K562 (cell line): Measurements from ENCODE around the gene NSG2. TPM values are rescaled to one million over a fixed set of nuclear protein-coding genes. Genes with fewer than 3 reads are reported as not detected.

Experiments
- ATAC-seq: fragments of 200-7000 bp; cut with Tn5 transposase; 3 replicates; pipeline ENCODE4 v1.9.1; 2020; ENCODE audit warnings: moderate library complexity
- BruUV-seq: library from RNA; stranded (reverse); fragments of 400-500 nt; replicated peaks from 2 replicates; lab custom pipeline; 2021; lab: Mats Ljungman, UMichigan
- CTCF ChIA-PET: fragments of 300-600 bp; formaldehyde crosslinking; extraction: SDS; loops from one replicate; lab custom pipeline; 2021; ENCODE audit warnings: low intra/inter-chr PET ratio; lab: Yijun Ruan, JAX
- POLR2A ChIA-PET: fragments of 300-600, 350-650 bp; sonication (Branson Sonifier 250); formaldehyde crosslinking; extraction: SDS; loops from one replicate; lab custom pipeline; 2021; ENCODE audit warnings: antibody characterized with exemption, inconsistent platforms; lab: Yijun Ruan, JAX
- DNase-seq, 4 experiments: peaks; one replicate each; pipeline versions ENCODE4 v3.0.0 to v3.0.0-alpha.2; 2011 to 2018; ENCODE audit warnings: low spot score in 3 of 4, mixed read lengths in 3 of 4; ENCODE audit errors: extremely low read depth in 1 of 4
- FAIRE-seq: peaks from 2 replicates; lab custom pipeline; 2011; peaks lifted over from hg19 to GRCh38; lab: Jason Lieb, UNC
- H2AFZ ChIP-seq: 2 replicates; pipeline ENCODE4 v1.6.0; 2011; ENCODE audit warnings: low read depth, low read length, control low read depth, inconsistent platforms
- H3K27ac ChIP-seq: fragments of 200-600 bp; 3 replicates; pipeline ENCODE4 v1.8.0; 2011; ENCODE audit warnings: low read depth, mild to moderate bottlenecking, control low read depth, inconsistent platforms, low read length, moderate library complexity, mixed read lengths; ENCODE audit errors: extremely low read depth
- H3K27me3 ChIP-seq, 2 experiments: fragments of 300-600 bp in 1 of 2; 2 replicates in 1 of 2; 3 replicates in 1 of 2; pipeline versions ENCODE4 v1.6.0 to v1.8.0; 2011; ENCODE audit warnings: inconsistent platforms in 2 of 2, low read length in 2 of 2, mild to moderate bottlenecking in 1 of 2, mixed read lengths in 1 of 2, moderate library complexity in 1 of 2; ENCODE audit not compliant: control insufficient read depth in 2 of 2, insufficient read depth in 2 of 2
- H3K36me3 ChIP-seq: fragments of 300-600 bp; 3 replicates; pipeline ENCODE4 v1.8.0; 2011; ENCODE audit warnings: mild to moderate bottlenecking, low read length, inconsistent platforms; ENCODE audit not compliant: control insufficient read depth, insufficient read depth
- H3K4me1 ChIP-seq, 2 experiments: fragments of 200-600 bp in 1 of 2; replicated peaks in 1 of 2; 2 replicates in 1 of 2; 3 replicates in 1 of 2; pipeline versions ENCODE4 v1.5.1 to v1.8.0; 2011; ENCODE audit warnings: inconsistent platforms in 2 of 2, low read length in 2 of 2, mild to moderate bottlenecking in 1 of 2, mixed read lengths in 1 of 2, moderate library complexity in 1 of 2; ENCODE audit not compliant: control insufficient read depth in 2 of 2, insufficient read depth in 2 of 2
- H3K4me2 ChIP-seq: 2 replicates; pipeline ENCODE4 v1.6.1; 2011; ENCODE audit warnings: low read length, control low read depth, inconsistent platforms, mixed read lengths; ENCODE audit not compliant: insufficient read depth
- H3K4me3 ChIP-seq: fragments of 200-600 bp; sonication (generic), shearing (Covaris generic); 2 replicates; pipeline ENCODE4 v1.5.1; 2016; ENCODE audit warnings: control low read depth, inconsistent platforms
- H3K79me2 ChIP-seq: fragments of 200-600 bp; 3 replicates; pipeline ENCODE4 v1.8.0; 2011; ENCODE audit warnings: low read length, inconsistent platforms; ENCODE audit not compliant: control insufficient read depth, insufficient read depth
- H3K9ac ChIP-seq, 2 experiments: 2 replicates each; pipeline versions ENCODE4 v1.6.0 to v1.6.1; 2011; ENCODE audit warnings: low read depth in 2 of 2, low read length in 2 of 2, control low read depth in 1 of 2, inconsistent platforms in 1 of 2, mild to moderate bottlenecking in 1 of 2, mixed read lengths in 1 of 2; ENCODE audit not compliant: insufficient read depth in 1 of 2
- H3K9me1 ChIP-seq: one replicate; pipeline ENCODE4 v1.6.0; 2011; ENCODE audit warnings: inconsistent platforms, mild to moderate bottlenecking, low read length, moderate library complexity; ENCODE audit not compliant: control insufficient read depth, insufficient read depth
- H3K9me3 ChIP-seq: replicated peaks from 2 replicates; pipeline ENCODE4 v1.5.1; 2011; ENCODE audit warnings: low read depth, low read length, inconsistent platforms; ENCODE audit not compliant: control insufficient read depth, insufficient read depth
- H4K20me1 ChIP-seq: replicated peaks from 2 replicates; pipeline ENCODE4 v1.6.1; 2011; ENCODE audit warnings: low read length, inconsistent platforms, mixed read lengths; ENCODE audit not compliant: control insufficient read depth, insufficient read depth
- CAMTA2 ChIP-seq: fragments of 250-450 bp; sonication (Bioruptor Pico); conservative IDR thresholded peaks from 2 replicates; pipeline ENCODE4 v1.5.1; 2022
- CHD4 ChIP-seq: fragments of 200-600 bp; sonication (generic); IDR thresholded peaks from 3 replicates; pipeline ENCODE4 v1.6.1; 2012; ENCODE audit warnings: low read depth, mild to moderate bottlenecking, mixed read lengths, low read length, inconsistent platforms; ENCODE audit not compliant: insufficient read depth, insufficient replicate concordance, poor library complexity, severe bottlenecking
- DDX20 ChIP-seq: fragments of 450-650 bp; IDR thresholded peaks from 2 replicates; pipeline ENCODE4 v1.6.1; 2016; ENCODE audit warnings: missing genetic modification characterization, low read depth, mild to moderate bottlenecking, missing compliant biosample characterization, moderate library complexity
- FIP1L1 ChIP-seq: fragments of 200-400 bp; formaldehyde crosslinking; IDR thresholded peaks from 2 replicates; pipeline ENCODE4 v1.6.1; 2018; ENCODE audit warnings: mild to moderate bottlenecking, low read depth, low read length; ENCODE audit not compliant: poor library complexity, severe bottlenecking
- KDM2B ChIP-seq: fragments of 250-450 bp; sonication (Bioruptor Pico); IDR thresholded peaks from 2 replicates; pipeline ENCODE4 v1.8.0; 2021; ENCODE audit warnings: mild to moderate bottlenecking, moderate library complexity
- NR2F6 ChIP-seq: fragments of 450-650 bp; formaldehyde crosslinking; IDR thresholded peaks from 2 replicates; pipeline ENCODE4 v1.4.0; 2020; ENCODE audit warnings: mild to moderate bottlenecking
- RAD21 ChIP-seq, 2 experiments: fragments of 250-450 bp in 1 of 2; fragments of 450-650 bp in 1 of 2; sonication (Bioruptor Pico) in 1 of 2; formaldehyde crosslinking in 1 of 2; IDR thresholded peaks in 1 of 2; conservative IDR thresholded peaks in 1 of 2; 2 replicates each; pipeline versions ENCODE4 v1.4.0 to v1.8.0; 2020 to 2022; ENCODE audit warnings: mild to moderate bottlenecking in 2 of 2, moderate library complexity in 1 of 2
- ZNF133 ChIP-seq: fragments of 250-450 bp; sonication (Bioruptor Pico); IDR thresholded peaks from 2 replicates; pipeline ENCODE4 v1.4.0; 2020; ENCODE audit warnings: mild to moderate bottlenecking
- ZNF143 ChIP-seq: sonication (generic); formaldehyde crosslinking; IDR thresholded peaks from 2 replicates; pipeline ENCODE4 v1.9.0; 2022; ENCODE audit warnings: mild to moderate bottlenecking, missing genetic modification reagents
- ZNF165 ChIP-seq: fragments of 250-450 bp; sonication (Bioruptor Pico); IDR thresholded peaks from 2 replicates; pipeline ENCODE4 v1.4.0; 2020; ENCODE audit warnings: borderline replicate concordance
- ZNF57 ChIP-seq: fragments of 450-650 bp; formaldehyde crosslinking; IDR thresholded peaks from 2 replicates; pipeline ENCODE4 v1.4.0; 2020; ENCODE audit warnings: mild to moderate bottlenecking, moderate library complexity
- WGBS: fragments of 100-300 bp; shearing (Covaris generic); methylation state at CpG from one replicate; pipeline ENCODE4 v1.1.6; 2016; ENCODE audit warnings: low coverage, mixed read lengths; ENCODE audit not compliant: insufficient coverage; ENCODE audit errors: missing lambda C conversion rate; 5-methylcytosine and 5-hydroxymethylcytosine counted together
- in situ Hi-C: fragments of 300-500 bp; cut with MboI; formaldehyde crosslinking; loops from 4 replicates; pipeline ENCODE4 v1.15.0; 2018; ENCODE audit warnings: inconsistent platforms, mixed read lengths
- intact Hi-C: fragments of 100-400 bp; cut with micrococcal nuclease; formaldehyde crosslinking; loops from 2 replicates; pipeline ENCODE4 v1.14.2; 2022
- polyA plus RNA-seq, 8 experiments: library from polyadenylated mRNA; depleted of rRNA in 4 of 8; stranded (reverse) in 5 of 8; unstranded in 3 of 8; fragments of >200 nt; fragmentation: Nextera tagmentation in 2 of 8; fragmentation: Illumina TruSeq in 1 of 8; extraction: Ambion mirVana in 2 of 8; extraction: Trizol in 1 of 8; gene quantifications; 2 replicates each; pipeline versions ENCODE4 v1.2.1 to v1.2.3, GENCODE V29; 2011 to 2014; ENCODE audit warnings: inconsistent platforms in 1 of 8, missing spikeins in 1 of 8
- total RNA-seq, 7 experiments: library from RNA; depleted of rRNA in 6 of 7; stranded (reverse); fragments of >200 nt in 6 of 7; fragmentation: Illumina TruSeq in 2 of 7; extraction: Trizol in 2 of 7; gene quantifications; 2 replicates each; pipeline versions ENCODE4 v1.2.1 to v1.2.3, GENCODE V29; 2011 to 2021; ENCODE audit warnings: low replicate concordance in 1 of 7
- TF ChIP-seq, protein P1 (sequence below): fragments of 250-450 bp; sonication (Bioruptor Pico); IDR thresholded peaks from 2 replicates; pipeline ENCODE4 v1.8.0; 2021; ENCODE audit warnings: borderline replicate concordance, mild to moderate bottlenecking, moderate library complexity; ENCODE audit not compliant: poor library complexity, severe bottlenecking

NSG2 gene
- total and polyA plus RNA-seq, 9 of the 15 experiments (the other 6 are each of a cell fraction or from before 2014, with no cell fraction given): not detected

DNA sequence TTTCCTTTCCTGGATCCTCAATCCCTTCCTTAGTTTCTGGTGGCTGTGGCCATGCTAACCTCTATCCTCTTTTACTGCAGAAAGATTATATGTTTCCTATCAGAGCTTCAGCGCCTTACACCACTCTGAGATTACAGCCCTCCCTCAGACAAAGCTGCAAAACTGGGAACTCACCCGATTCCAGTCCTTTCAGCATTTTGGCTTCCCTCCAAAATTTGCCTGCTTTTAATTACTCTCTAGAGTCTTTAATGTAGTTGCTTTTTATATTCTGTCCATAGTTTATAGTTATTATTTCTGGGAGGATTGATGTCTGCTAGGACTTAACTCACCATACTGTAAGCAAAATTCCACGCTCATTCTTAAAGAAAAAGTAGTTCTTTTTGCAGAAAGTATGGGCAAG lies 110.2 kb downstream of the NSG2 start:
- no peak for FAIRE-seq
- no TSS peak for BruUV-seq
- TF ChIP-seq RAD21 (CRISPR knock-in tag; conservative IDR thresholded peaks at IDR 0.05 in 1 of 2, IDR thresholded peaks at IDR 0.05 in 1 of 2): no peak
- no peak for TF ChIP-seq ZNF133
- TF ChIP-seq KDM2B (CRISPR knock-in tag): no peak
- no peak for TF ChIP-seq NR2F6
- no peak for TF ChIP-seq CAMTA2 (CRISPR knock-in tag)
- TF ChIP-seq ZNF57 (CRISPR knock-in tag): no peak
- TF ChIP-seq ZNF143 (CRISPR knock-in tag): no peak
- TF ChIP-seq, protein P1, sequence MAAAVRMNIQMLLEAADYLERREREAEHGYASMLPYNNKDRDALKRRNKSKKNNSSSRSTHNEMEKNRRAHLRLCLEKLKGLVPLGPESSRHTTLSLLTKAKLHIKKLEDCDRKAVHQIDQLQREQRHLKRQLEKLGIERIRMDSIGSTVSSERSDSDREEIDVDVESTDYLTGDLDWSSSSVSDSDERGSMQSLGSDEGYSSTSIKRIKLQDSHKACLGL (CRISPR knock-in tag): no peak
- no peak for TF ChIP-seq CHD4
- no peak for TF ChIP-seq DDX20
- no peak for TF ChIP-seq FIP1L1
- TF ChIP-seq ZNF165: no peak

More for the DNA sequence above, 110.2 kb downstream of the NSG2 start:
- H3K36me3 ChIP-seq: no peaks in the 10 kb centered on the region
- H4K20me1 ChIP-seq: no peaks in the 10 kb centered on the region
- intact Hi-C loops (no loop called here), in situ Hi-C loops (no loop called here)
- DNase-seq (no peak), ATAC-seq (no peak)
- H3K27ac ChIP-seq: no peak overlapping the region
- H3K9ac ChIP-seq: no peak overlapping the region
- POLR2A ChIA-PET: no interaction called here
- H3K4me3 ChIP-seq: no peak overlapping the region
- WGBS: 0% methylated on average over 3 of the region's 3 CpGs
- CTCF ChIA-PET: interaction anchor here (0.7 kb wide), 1 partner anchor 1400 kb away, joined by 3 read pairs; no protein-coding TSS in a partner anchor
- H2AFZ ChIP-seq: no peak overlapping the region
- H3K79me2 ChIP-seq: no peaks in the 10 kb centered on the region
- H3K27me3 ChIP-seq: peaks cover 0 to 10% of the 10 kb centered on the region in 2 experiments; a peak in 2 of 5 replicates
- no peak overlapping the region for H3K4me2 ChIP-seq
- H3K9me3 ChIP-seq: no peaks in the 10 kb centered on the region
- no peaks in the 10 kb centered on the region for H3K9me1 ChIP-seq
- H3K4me1 ChIP-seq: no peaks in the 10 kb centered on the region
